WTC11 (cell line): ENCODE data around the gene PCDH9. TPM values are rescaled to one million over a fixed set of nuclear protein-coding genes. Genes with fewer than 3 reads are reported as not detected.

Experiments used
- ATAC-seq: fragments of 200-7000 bp; cut with Tn5 transposase; 2 replicates; pipeline ENCODE4 v1.10.0; 2021; ENCODE audit warnings: mild to moderate bottlenecking, moderate library complexity
- CTCF ChIA-PET: fragments of 300-600 bp; sonication (Branson Sonifier 250); formaldehyde crosslinking; loops from one replicate; lab custom pipeline; 2021; ENCODE audit warnings: antibody characterized with exemption; lab: Charles Lee
- POLR2A ChIA-PET: fragments of 350-600 bp; sonication (Branson Sonifier 250); formaldehyde crosslinking; loops from one replicate; lab custom pipeline; 2021; ENCODE audit warnings: antibody characterized with exemption; lab: Charles Lee
- DNase-seq: peaks from one replicate; pipeline ENCODE4 v3.0.0; 2021; ENCODE audit warnings: low spot score
- H3K27ac Mint-ChIP-seq: 2 replicates; pipeline ENCODE4 v1.8.0; 2021; ENCODE audit warnings: mixed read lengths
- H3K27me3 Mint-ChIP-seq: 2 replicates; pipeline ENCODE4 v1.8.0; 2021; ENCODE audit warnings: low read depth, mild to moderate bottlenecking, moderate library complexity, mixed read lengths
- H3K36me3 Mint-ChIP-seq: 2 replicates; pipeline ENCODE4 v1.8.0; 2021; ENCODE audit warnings: mixed read lengths
- H3K4me1 Mint-ChIP-seq: 2 replicates; pipeline ENCODE4 v1.8.0; 2022; ENCODE audit warnings: mixed read lengths
- H3K4me3 Mint-ChIP-seq: 2 replicates; pipeline ENCODE4 v1.8.0; 2021; ENCODE audit warnings: mild to moderate bottlenecking, moderate library complexity, mixed read lengths
- H3K9me3 Mint-ChIP-seq: 2 replicates; pipeline ENCODE4 v1.8.0; 2021; ENCODE audit warnings: mixed read lengths
- ATF1 ChIP-seq: sonication (generic); formaldehyde crosslinking; IDR thresholded peaks from 2 replicates; pipeline ENCODE4 v1.8.1; 2023; ENCODE audit warnings: mild to moderate bottlenecking, moderate library complexity, missing genetic modification reagents
- CREB1 ChIP-seq: sonication (generic); formaldehyde crosslinking; IDR thresholded peaks from 2 replicates; pipeline ENCODE4 v1.8.0; 2023; ENCODE audit warnings: mild to moderate bottlenecking, missing genetic modification reagents
- ESRRA ChIP-seq: sonication (generic); formaldehyde crosslinking; IDR thresholded peaks from 2 replicates; pipeline ENCODE4 v1.8.1; 2022; ENCODE audit warnings: mild to moderate bottlenecking, missing genetic modification reagents, borderline replicate concordance
- FOXJ3 ChIP-seq: sonication (generic); formaldehyde crosslinking; IDR thresholded peaks from 2 replicates; pipeline ENCODE4 v1.9.0; 2021; ENCODE audit warnings: missing genetic modification reagents, mild to moderate bottlenecking, borderline replicate concordance
- FOXP1 ChIP-seq: sonication (generic); formaldehyde crosslinking; IDR thresholded peaks from 2 replicates; pipeline ENCODE4 v1.8.0; 2022; ENCODE audit warnings: missing genetic modification reagents, mild to moderate bottlenecking, moderate library complexity, borderline replicate concordance
- GABPB1 ChIP-seq: sonication (generic); formaldehyde crosslinking; IDR thresholded peaks from 2 replicates; pipeline ENCODE4 v1.8.1; 2023; ENCODE audit warnings: mild to moderate bottlenecking, missing genetic modification reagents
- GRHL2 ChIP-seq: fragments of 250-450 bp; sonication (Bioruptor Pico); IDR thresholded peaks from 2 replicates; pipeline ENCODE4 v1.8.0; 2022; ENCODE audit warnings: mild to moderate bottlenecking, moderate library complexity; ENCODE audit not compliant: insufficient replicate concordance, severe bottlenecking
- MYBL2 ChIP-seq: sonication (generic); formaldehyde crosslinking; IDR thresholded peaks from 2 replicates; pipeline ENCODE4 v1.8.1; 2023; ENCODE audit warnings: mild to moderate bottlenecking, moderate library complexity, missing genetic modification reagents
- NFE2L1 ChIP-seq: sonication (generic); formaldehyde crosslinking; IDR thresholded peaks from 2 replicates; pipeline ENCODE4 v1.8.1; 2023; ENCODE audit warnings: missing genetic modification reagents
- NR3C1 ChIP-seq: sonication (generic); formaldehyde crosslinking; conservative IDR thresholded peaks from 2 replicates; pipeline ENCODE4 v1.8.1; 2023; ENCODE audit warnings: low read depth, mild to moderate bottlenecking, missing genetic modification reagents
- RELA ChIP-seq: sonication (generic); formaldehyde crosslinking; IDR thresholded peaks from 2 replicates; pipeline ENCODE4 v1.8.1; 2022; ENCODE audit warnings: missing genetic modification reagents, mild to moderate bottlenecking, borderline replicate concordance
- SMAD3 ChIP-seq: sonication (generic); formaldehyde crosslinking; IDR thresholded peaks from 2 replicates; pipeline ENCODE4 v1.8.0; 2022; ENCODE audit warnings: missing genetic modification reagents, mild to moderate bottlenecking, borderline replicate concordance
- SMAD4 ChIP-seq: sonication (generic); formaldehyde crosslinking; IDR thresholded peaks from 2 replicates; pipeline ENCODE4 v1.8.0; 2022; ENCODE audit warnings: mild to moderate bottlenecking, missing genetic modification reagents
- SOX15 ChIP-seq: fragments of 250-450 bp; sonication (Bioruptor Pico); IDR thresholded peaks from 2 replicates; pipeline ENCODE4 v1.9.0; 2021; ENCODE audit warnings: mild to moderate bottlenecking
- SP1 ChIP-seq: sonication (generic); formaldehyde crosslinking; conservative IDR thresholded peaks from 2 replicates; pipeline ENCODE4 v1.8.1; 2022; ENCODE audit warnings: missing genetic modification reagents
- TEAD1 ChIP-seq: sonication (generic); formaldehyde crosslinking; IDR thresholded peaks from 2 replicates; pipeline ENCODE4 v1.8.0; 2022; ENCODE audit warnings: mild to moderate bottlenecking, missing genetic modification reagents
- TEAD4 ChIP-seq: sonication (generic); formaldehyde crosslinking; IDR thresholded peaks from 2 replicates; pipeline ENCODE4 v1.8.0; 2022; ENCODE audit warnings: mild to moderate bottlenecking, missing genetic modification reagents
- TP53 ChIP-seq: sonication (generic); formaldehyde crosslinking; IDR thresholded peaks from 2 replicates; pipeline ENCODE4 v1.8.1; 2023; ENCODE audit warnings: mild to moderate bottlenecking, missing genetic modification reagents
- ZNF138 ChIP-seq: sonication (generic); formaldehyde crosslinking; conservative IDR thresholded peaks from 2 replicates; pipeline ENCODE4 v1.8.1; 2022; ENCODE audit warnings: mild to moderate bottlenecking, moderate library complexity, missing genetic modification reagents
- ZNF232 ChIP-seq: sonication (generic); formaldehyde crosslinking; IDR thresholded peaks from 2 replicates; pipeline ENCODE4 v1.8.0; 2022; ENCODE audit warnings: mild to moderate bottlenecking, missing genetic modification reagents
- ZNF416 ChIP-seq: fragments of 250-450 bp; sonication (Bioruptor Pico); IDR thresholded peaks from 2 replicates; pipeline ENCODE4 v1.9.0; 2021; ENCODE audit warnings: mild to moderate bottlenecking, inconsistent platforms
- ZNF423 ChIP-seq: fragments of 250-450 bp; sonication (Bioruptor Pico); IDR thresholded peaks from 2 replicates; pipeline ENCODE4 v2.1.2; 2022; ENCODE audit warnings: mild to moderate bottlenecking, moderate library complexity
- total RNA-seq: library from RNA; stranded (reverse); gene quantifications from 3 replicates; pipeline ENCODE4 v1.2.3, GENCODE V29; 2021
- TF ChIP-seq, protein P1 (sequence below): sonication (generic); formaldehyde crosslinking; IDR thresholded peaks from 2 replicates; pipeline ENCODE4 v1.8.1; 2022; ENCODE audit warnings: low read depth, mild to moderate bottlenecking, moderate library complexity, missing genetic modification reagents, borderline replicate concordance
- TF ChIP-seq, protein P2 (sequence below): sonication (generic); formaldehyde crosslinking; IDR thresholded peaks from 2 replicates; pipeline ENCODE4 v1.8.0; 2023; ENCODE audit warnings: missing genetic modification reagents, mild to moderate bottlenecking, borderline replicate concordance
- TF ChIP-seq, protein P3 (sequence below): sonication (generic); formaldehyde crosslinking; conservative IDR thresholded peaks from 2 replicates; pipeline ENCODE4 v1.8.1; 2023; ENCODE audit warnings: mild to moderate bottlenecking, low read depth, missing genetic modification reagents, moderate library complexity
- TF ChIP-seq, protein P4 (sequence below): sonication (generic); formaldehyde crosslinking; IDR thresholded peaks from 2 replicates; pipeline ENCODE4 v1.8.1; 2022; ENCODE audit warnings: mild to moderate bottlenecking, missing genetic modification reagents, moderate library complexity, borderline replicate concordance
- TF ChIP-seq, protein P5 (sequence below): sonication (generic); formaldehyde crosslinking; conservative IDR thresholded peaks from 2 replicates; pipeline ENCODE4 v1.8.1; 2022; ENCODE audit warnings: mild to moderate bottlenecking, missing genetic modification reagents

PCDH9 gene
- total RNA-seq, 1 experiment from 2014 or later: 0.48 TPM

DNA sequence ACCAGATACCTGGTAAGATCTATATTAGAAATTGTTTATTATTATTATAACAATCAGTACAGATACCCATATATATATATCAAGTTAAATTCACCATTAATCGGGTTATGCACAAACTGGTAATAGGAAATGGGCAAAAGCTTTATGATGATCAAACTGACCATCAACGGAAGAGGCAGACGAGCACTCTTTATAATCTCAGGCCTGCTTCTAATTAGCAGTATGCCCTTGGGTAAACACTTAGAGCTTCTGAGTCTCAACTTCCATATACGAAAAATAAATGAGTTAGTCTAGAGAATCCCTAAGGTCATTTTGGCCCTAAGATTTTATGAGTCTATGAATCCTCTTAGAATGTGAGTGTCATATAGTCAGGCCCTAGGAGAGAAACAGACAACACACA lies 710.9 kb downstream of the PCDH9 start:
- CTCF ChIA-PET: no interaction called here

DNA sequence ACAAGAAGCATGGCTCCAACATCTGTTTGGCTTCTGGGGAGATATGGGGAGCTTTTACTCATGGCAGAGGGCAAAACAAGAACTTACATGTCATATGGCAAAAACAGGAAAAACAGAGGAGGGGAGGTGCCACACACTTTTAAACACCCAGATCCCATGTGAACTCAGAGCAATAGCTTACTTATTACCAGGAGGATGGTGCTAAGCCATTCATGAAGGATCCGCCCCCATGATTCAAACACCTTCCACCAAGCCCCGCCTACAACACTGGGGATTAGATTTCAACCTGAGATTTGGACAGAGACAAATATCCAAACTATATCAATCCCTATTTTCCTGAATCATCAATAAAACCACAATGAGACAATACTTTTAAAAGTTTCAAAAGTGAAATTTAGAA lies 712.1 kb downstream of the PCDH9 start:
- POLR2A ChIA-PET: no interaction called here
- ATAC-seq: no peak

More for the DNA sequence above, 710.9 kb downstream of the PCDH9 start:
- H3K9me3 Mint-ChIP-seq: peaks cover 5% of the 10 kb centered on the region; the same call in 1 of the 2 replicates
- no peak for DNase-seq
- no peak for ATAC-seq
- no peaks in the 10 kb centered on the region for H3K36me3 Mint-ChIP-seq
- no peak overlapping the region for H3K4me3 Mint-ChIP-seq
- POLR2A ChIA-PET: no interaction called here
- H3K4me1 Mint-ChIP-seq: peaks cover 7% of the 10 kb centered on the region
- H3K27ac Mint-ChIP-seq: no peak overlapping the region
- TF ChIP-seq ESRRA (CRISPR knock-in tag) (no peak), NFE2L1 (no peak), ZNF423 (no peak), GABPB1 (CRISPR knock-in tag) (no peak), SMAD3 (CRISPR knock-in tag) (no peak), FOXP1 (CRISPR knock-in tag) (no peak), FOXJ3 (CRISPR knock-in tag) (no peak), RELA (CRISPR knock-in tag) (no peak), SMAD4 (CRISPR knock-in tag) (no peak), TP53 (CRISPR knock-in tag) (no peak)
- TF ChIP-seq, protein P1, sequence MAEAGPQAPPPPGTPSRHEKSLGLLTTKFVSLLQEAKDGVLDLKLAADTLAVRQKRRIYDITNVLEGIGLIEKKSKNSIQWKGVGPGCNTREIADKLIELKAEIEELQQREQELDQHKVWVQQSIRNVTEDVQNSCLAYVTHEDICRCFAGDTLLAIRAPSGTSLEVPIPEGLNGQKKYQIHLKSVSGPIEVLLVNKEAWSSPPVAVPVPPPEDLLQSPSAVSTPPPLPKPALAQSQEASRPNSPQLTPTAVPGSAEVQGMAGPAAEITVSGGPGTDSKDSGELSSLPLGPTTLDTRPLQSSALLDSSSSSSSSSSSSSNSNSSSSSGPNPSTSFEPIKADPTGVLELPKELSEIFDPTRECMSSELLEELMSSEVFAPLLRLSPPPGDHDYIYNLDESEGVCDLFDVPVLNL (CRISPR knock-in tag): no peak
- TF ChIP-seq, protein P2, sequence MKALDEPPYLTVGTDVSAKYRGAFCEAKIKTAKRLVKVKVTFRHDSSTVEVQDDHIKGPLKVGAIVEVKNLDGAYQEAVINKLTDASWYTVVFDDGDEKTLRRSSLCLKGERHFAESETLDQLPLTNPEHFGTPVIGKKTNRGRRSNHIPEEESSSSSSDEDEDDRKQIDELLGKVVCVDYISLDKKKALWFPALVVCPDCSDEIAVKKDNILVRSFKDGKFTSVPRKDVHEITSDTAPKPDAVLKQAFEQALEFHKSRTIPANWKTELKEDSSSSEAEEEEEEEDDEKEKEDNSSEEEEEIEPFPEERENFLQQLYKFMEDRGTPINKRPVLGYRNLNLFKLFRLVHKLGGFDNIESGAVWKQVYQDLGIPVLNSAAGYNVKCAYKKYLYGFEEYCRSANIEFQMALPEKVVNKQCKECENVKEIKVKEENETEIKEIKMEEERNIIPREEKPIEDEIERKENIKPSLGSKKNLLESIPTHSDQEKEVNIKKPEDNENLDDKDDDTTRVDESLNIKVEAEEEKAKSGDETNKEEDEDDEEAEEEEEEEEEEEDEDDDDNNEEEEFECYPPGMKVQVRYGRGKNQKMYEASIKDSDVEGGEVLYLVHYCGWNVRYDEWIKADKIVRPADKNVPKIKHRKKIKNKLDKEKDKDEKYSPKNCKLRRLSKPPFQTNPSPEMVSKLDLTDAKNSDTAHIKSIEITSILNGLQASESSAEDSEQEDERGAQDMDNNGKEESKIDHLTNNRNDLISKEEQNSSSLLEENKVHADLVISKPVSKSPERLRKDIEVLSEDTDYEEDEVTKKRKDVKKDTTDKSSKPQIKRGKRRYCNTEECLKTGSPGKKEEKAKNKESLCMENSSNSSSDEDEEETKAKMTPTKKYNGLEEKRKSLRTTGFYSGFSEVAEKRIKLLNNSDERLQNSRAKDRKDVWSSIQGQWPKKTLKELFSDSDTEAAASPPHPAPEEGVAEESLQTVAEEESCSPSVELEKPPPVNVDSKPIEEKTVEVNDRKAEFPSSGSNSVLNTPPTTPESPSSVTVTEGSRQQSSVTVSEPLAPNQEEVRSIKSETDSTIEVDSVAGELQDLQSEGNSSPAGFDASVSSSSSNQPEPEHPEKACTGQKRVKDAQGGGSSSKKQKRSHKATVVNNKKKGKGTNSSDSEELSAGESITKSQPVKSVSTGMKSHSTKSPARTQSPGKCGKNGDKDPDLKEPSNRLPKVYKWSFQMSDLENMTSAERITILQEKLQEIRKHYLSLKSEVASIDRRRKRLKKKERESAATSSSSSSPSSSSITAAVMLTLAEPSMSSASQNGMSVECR (CRISPR knock-in tag): no peak
- no peaks in the 10 kb centered on the region for H3K27me3 Mint-ChIP-seq

More for the DNA sequence above, 712.1 kb downstream of the PCDH9 start:
- Mint-ChIP-seq H3K27ac (no peak overlapping the region), H3K4me3 (no peak overlapping the region), H3K36me3 (no peaks in the 10 kb centered on the region), H3K4me1 (peaks cover 10% of the 10 kb centered on the region), H3K9me3 (peaks cover 5% of the 10 kb centered on the region; the same call in 1 of the 2 replicates), H3K27me3 (no peaks in the 10 kb centered on the region)
- no peak for TF ChIP-seq SOX15 (CRISPR knock-in tag)
- TF ChIP-seq ZNF138 (CRISPR knock-in tag): no peak
- no peak for TF ChIP-seq CREB1 (CRISPR knock-in tag)
- no peak for TF ChIP-seq GRHL2 (CRISPR knock-in tag)
- TF ChIP-seq, protein P3, sequence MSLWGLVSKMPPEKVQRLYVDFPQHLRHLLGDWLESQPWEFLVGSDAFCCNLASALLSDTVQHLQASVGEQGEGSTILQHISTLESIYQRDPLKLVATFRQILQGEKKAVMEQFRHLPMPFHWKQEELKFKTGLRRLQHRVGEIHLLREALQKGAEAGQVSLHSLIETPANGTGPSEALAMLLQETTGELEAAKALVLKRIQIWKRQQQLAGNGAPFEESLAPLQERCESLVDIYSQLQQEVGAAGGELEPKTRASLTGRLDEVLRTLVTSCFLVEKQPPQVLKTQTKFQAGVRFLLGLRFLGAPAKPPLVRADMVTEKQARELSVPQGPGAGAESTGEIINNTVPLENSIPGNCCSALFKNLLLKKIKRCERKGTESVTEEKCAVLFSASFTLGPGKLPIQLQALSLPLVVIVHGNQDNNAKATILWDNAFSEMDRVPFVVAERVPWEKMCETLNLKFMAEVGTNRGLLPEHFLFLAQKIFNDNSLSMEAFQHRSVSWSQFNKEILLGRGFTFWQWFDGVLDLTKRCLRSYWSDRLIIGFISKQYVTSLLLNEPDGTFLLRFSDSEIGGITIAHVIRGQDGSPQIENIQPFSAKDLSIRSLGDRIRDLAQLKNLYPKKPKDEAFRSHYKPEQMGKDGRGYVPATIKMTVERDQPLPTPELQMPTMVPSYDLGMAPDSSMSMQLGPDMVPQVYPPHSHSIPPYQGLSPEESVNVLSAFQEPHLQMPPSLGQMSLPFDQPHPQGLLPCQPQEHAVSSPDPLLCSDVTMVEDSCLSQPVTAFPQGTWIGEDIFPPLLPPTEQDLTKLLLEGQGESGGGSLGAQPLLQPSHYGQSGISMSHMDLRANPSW (CRISPR knock-in tag): no peak
- TF ChIP-seq, protein P4, sequence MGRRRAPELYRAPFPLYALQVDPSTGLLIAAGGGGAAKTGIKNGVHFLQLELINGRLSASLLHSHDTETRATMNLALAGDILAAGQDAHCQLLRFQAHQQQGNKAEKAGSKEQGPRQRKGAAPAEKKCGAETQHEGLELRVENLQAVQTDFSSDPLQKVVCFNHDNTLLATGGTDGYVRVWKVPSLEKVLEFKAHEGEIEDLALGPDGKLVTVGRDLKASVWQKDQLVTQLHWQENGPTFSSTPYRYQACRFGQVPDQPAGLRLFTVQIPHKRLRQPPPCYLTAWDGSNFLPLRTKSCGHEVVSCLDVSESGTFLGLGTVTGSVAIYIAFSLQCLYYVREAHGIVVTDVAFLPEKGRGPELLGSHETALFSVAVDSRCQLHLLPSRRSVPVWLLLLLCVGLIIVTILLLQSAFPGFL: no peak
- no peak for TF ChIP-seq FOXJ3 (CRISPR knock-in tag)
- TF ChIP-seq ZNF416 (CRISPR knock-in tag): no peak
- TF ChIP-seq NFE2L1: no peak
- TF ChIP-seq ATF1: no peak
- no peak for TF ChIP-seq GABPB1 (CRISPR knock-in tag)
- no peak for TF ChIP-seq TEAD4 (CRISPR knock-in tag)
- TF ChIP-seq, protein P5, sequence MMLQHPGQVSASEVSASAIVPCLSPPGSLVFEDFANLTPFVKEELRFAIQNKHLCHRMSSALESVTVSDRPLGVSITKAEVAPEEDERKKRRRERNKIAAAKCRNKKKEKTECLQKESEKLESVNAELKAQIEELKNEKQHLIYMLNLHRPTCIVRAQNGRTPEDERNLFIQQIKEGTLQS: no peak
- no peak for TF ChIP-seq FOXP1 (CRISPR knock-in tag)
- no peak for TF ChIP-seq MYBL2 (CRISPR knock-in tag)
- TF ChIP-seq NR3C1 (CRISPR knock-in tag): no peak
- TF ChIP-seq ZNF232: no peak
- TF ChIP-seq SP1: no peak
- no peak for TF ChIP-seq TEAD1 (CRISPR knock-in tag)
- CTCF ChIA-PET: no interaction called here
- DNase-seq: no peak
